SK-N-SH (cell line): ENCODE measurements around the gene GDF9. TPM values are rescaled to one million over a fixed set of nuclear protein-coding genes. Genes with fewer than 3 reads are reported as not detected.

Experiments
- CTCF ChIA-PET: fragments of 300-600, 350-600 bp; formaldehyde crosslinking; extraction: SDS; loops from one replicate; lab custom pipeline; 2021; lab: Yijun Ruan, JAX
- POLR2A ChIA-PET: fragments of 350-600 bp; sonication (Branson Sonifier 250); formaldehyde crosslinking; extraction: SDS; loops from one replicate; lab custom pipeline; 2020; ENCODE audit warnings: antibody characterized with exemption, inconsistent platforms; lab: Yijun Ruan, JAX
- DNase-seq: peaks from one replicate; pipeline ENCODE4 v3.0.0; 2012
- H2AFZ ChIP-seq: fragments of 200-600 bp; sonication (generic); 2 replicates; pipeline ENCODE4 v1.8.1; 2016; ENCODE audit warnings: antibody characterized with exemption, mild to moderate bottlenecking, low read depth
- H3F3A ChIP-seq: fragments of 200-600 bp; sonication (generic); replicated peaks from 2 replicates; pipeline ENCODE3; 2016; ENCODE audit warnings: antibody characterized with exemption, mild to moderate bottlenecking; ENCODE audit not compliant: insufficient read depth
- H3K27ac ChIP-seq, 2 experiments: fragments of 200-500 bp in 1 of 2; fragments of 200-600 bp in 1 of 2; sonication (Bioruptor generic) in 1 of 2; sonication (generic), shearing (Covaris generic) in 1 of 2; 2 replicates each; pipeline versions ENCODE4 v1.5.1 to v1.6.1; 2014 to 2016; ENCODE audit warnings: low read depth in 2 of 2, inconsistent platforms in 1 of 2, low read length in 1 of 2, mild to moderate bottlenecking in 1 of 2, mixed read lengths in 1 of 2
- H3K27me3 ChIP-seq: fragments of 200-600 bp; sonication (generic), shearing (Covaris generic); 2 replicates; pipeline ENCODE4 v1.6.1; 2016; ENCODE audit warnings: mixed run types; ENCODE audit not compliant: insufficient read depth
- H3K36me3 ChIP-seq, 2 experiments: fragments of 200-500 bp in 1 of 2; fragments of 200-600 bp in 1 of 2; sonication (Bioruptor generic) in 1 of 2; sonication (generic) in 1 of 2; replicated peaks in 1 of 2; 2 replicates each; pipeline versions ENCODE3 to v1.5.1; 2014 to 2016; ENCODE audit warnings: low read length in 1 of 2, mild to moderate bottlenecking in 1 of 2; ENCODE audit not compliant: insufficient read depth in 2 of 2, control insufficient read depth in 1 of 2
- H3K4me1 ChIP-seq, 2 experiments: fragments of 200-500 bp in 1 of 2; fragments of 200-600 bp in 1 of 2; sonication (Bioruptor generic) in 1 of 2; sonication (generic), shearing (Covaris generic) in 1 of 2; 2 replicates each; pipeline versions ENCODE4 v1.5.1 to v1.6.1; 2014 to 2016; ENCODE audit warnings: low read depth in 1 of 2, low read length in 1 of 2, mixed run types in 1 of 2; ENCODE audit not compliant: insufficient read depth in 2 of 2, control insufficient read depth in 1 of 2
- H3K4me2 ChIP-seq: fragments of 200-600 bp; sonication (generic), shearing (Covaris generic); 2 replicates; pipeline ENCODE4 v1.6.1; 2017; ENCODE audit warnings: mixed run types
- H3K4me3 ChIP-seq, 2 experiments: fragments of 200-500 bp in 1 of 2; fragments of 200-600 bp in 1 of 2; sonication (Bioruptor generic) in 1 of 2; sonication (generic), shearing (Covaris generic) in 1 of 2; 2 replicates each; pipeline versions ENCODE4 v1.5.1 to v1.8.1; 2014 to 2016; ENCODE audit warnings: low read depth in 2 of 2, inconsistent platforms in 1 of 2, low read length in 1 of 2, mild to moderate bottlenecking in 1 of 2, mixed read lengths in 1 of 2, moderate library complexity in 1 of 2
- H3K79me2 ChIP-seq: fragments of 200-600 bp; sonication (generic); 2 replicates; pipeline ENCODE4 v1.8.1; 2017; ENCODE audit warnings: mild to moderate bottlenecking; ENCODE audit not compliant: insufficient read depth
- H3K9ac ChIP-seq: fragments of 200-600 bp; sonication (generic); 2 replicates; pipeline ENCODE4 v1.6.1; 2017; ENCODE audit warnings: mixed run types
- H3K9me2 ChIP-seq: fragments of 200-600 bp; sonication (generic); 2 replicates; pipeline ENCODE4 v1.6.1; 2017; ENCODE audit warnings: mixed run types
- H3K9me3 ChIP-seq: fragments of 200-600 bp; sonication (generic); 2 replicates; pipeline ENCODE4 v1.6.1; 2017; ENCODE audit warnings: mixed run types, mild to moderate bottlenecking, moderate library complexity
- H4K20me1 ChIP-seq: fragments of 200-600 bp; sonication (generic); 2 replicates; pipeline ENCODE4 v1.6.1; 2017; ENCODE audit warnings: mild to moderate bottlenecking, mixed run types; ENCODE audit not compliant: insufficient read depth
- CTCF ChIP-seq: fragments of 200-600 bp; sonication (generic); IDR thresholded peaks from 2 replicates; pipeline ENCODE4 v1.6.1; 2017; ENCODE audit warnings: antibody characterized with exemption, mild to moderate bottlenecking, moderate library complexity
- ELF1 ChIP-seq: IDR thresholded peaks from 2 replicates; pipeline ENCODE4 v1.4.0; 2012
- EZH2phosphoT487 ChIP-seq: fragments of 200-600 bp; sonication (generic); IDR thresholded peaks from 2 replicates; pipeline ENCODE4 v1.6.1; 2017; ENCODE audit warnings: low read depth, mixed run types, mild to moderate bottlenecking, antibody characterized with exemption, moderate library complexity, borderline replicate concordance
- FOSL2 ChIP-seq: IDR thresholded peaks from 2 replicates; pipeline ENCODE4 v1.4.0; 2012; ENCODE audit warnings: low read depth, mild to moderate bottlenecking, moderate library complexity, borderline replicate concordance
- FOXJ3 ChIP-seq: sonication (generic); formaldehyde crosslinking; IDR thresholded peaks from 2 replicates; pipeline ENCODE4 v1.5.1; 2020; ENCODE audit warnings: mild to moderate bottlenecking, missing genetic modification reagents
- GABPA ChIP-seq: IDR thresholded peaks from 2 replicates; pipeline ENCODE4 v1.4.0; 2012; ENCODE audit warnings: low read depth, mild to moderate bottlenecking
- GATA2 ChIP-seq: sonication (generic); formaldehyde crosslinking; IDR thresholded peaks from 2 replicates; pipeline ENCODE4 v1.5.0; 2020; ENCODE audit warnings: mild to moderate bottlenecking, missing genetic modification reagents
- JUND ChIP-seq: IDR thresholded peaks from 2 replicates; pipeline ENCODE4 v1.4.0; 2012
- MAX ChIP-seq: IDR thresholded peaks from 2 replicates; pipeline ENCODE4 v1.4.0; 2012; ENCODE audit warnings: low read depth
- MEF2A ChIP-seq: IDR thresholded peaks from 2 replicates; pipeline ENCODE4 v1.4.0; 2012; ENCODE audit warnings: low read depth, borderline replicate concordance
- MXI1 ChIP-seq: IDR thresholded peaks from 2 replicates; pipeline ENCODE4 v1.6.1; 2012; ENCODE audit warnings: mild to moderate bottlenecking, low read depth, low read length, improper control_type of control experiment
- NFIC ChIP-seq: IDR thresholded peaks from 2 replicates; pipeline ENCODE4 v1.4.0; 2012; ENCODE audit warnings: borderline replicate concordance
- POLR2AphosphoS5 ChIP-seq: IDR thresholded peaks from 2 replicates; pipeline ENCODE4 v1.6.1; 2012; ENCODE audit warnings: low read depth, low read length
- REST ChIP-seq: IDR thresholded peaks from 2 replicates; pipeline ENCODE4 v1.6.1; 2012; ENCODE audit warnings: mild to moderate bottlenecking, low read depth, low read length, moderate library complexity
- RFX5 ChIP-seq: IDR thresholded peaks from 2 replicates; pipeline ENCODE4 v1.6.1; 2012; ENCODE audit warnings: mild to moderate bottlenecking, improper control_type of control experiment, low read length
- RXRA ChIP-seq: IDR thresholded peaks from 2 replicates; pipeline ENCODE4 v1.4.0; 2012; ENCODE audit warnings: low read depth, mild to moderate bottlenecking, borderline replicate concordance
- SIN3A ChIP-seq: IDR thresholded peaks from 2 replicates; pipeline ENCODE4 v1.6.1; 2012; ENCODE audit warnings: low read depth, mild to moderate bottlenecking, low read length, moderate library complexity, borderline replicate concordance
- SMC3 ChIP-seq: IDR thresholded peaks from 2 replicates; pipeline ENCODE4 v1.6.1; 2012; ENCODE audit warnings: low read depth, low read length, improper control_type of control experiment
- TAF1 ChIP-seq: IDR thresholded peaks from 2 replicates; pipeline ENCODE4 v1.6.1; 2012; ENCODE audit warnings: low read depth, mild to moderate bottlenecking, low read length, moderate library complexity, borderline replicate concordance
- polyA plus RNA-seq, 3 experiments: library from polyadenylated mRNA; depleted of rRNA; stranded (reverse); fragments of >200 nt; gene quantifications; 2 replicates each; pipeline ENCODE4 v1.2.3, GENCODE V29; 2012
- TF ChIP-seq, protein P1 (sequence below): fragments of 150-350 bp; IDR thresholded peaks from 2 replicates; pipeline ENCODE4 v1.6.1; 2016; ENCODE audit warnings: mild to moderate bottlenecking, low read depth, low read length

Gene GDF9
- polyA plus RNA-seq, 1 of the 3 experiments (the other 2 are of a cell fraction), result 0.82 TPM

- TF ChIP-seq SMC3, result no peak
- no peak for TF ChIP-seq EZH2phosphoT487
- TF ChIP-seq, all 33 proteins: peak for 0
Measured at GRCh38 chr5:132890817-132891216, 24.5 kb upstream of the GDF9 start (continued).

GRCh38 chr5:132889501-132889900 lies 23.2 kb upstream of the GDF9 start:
- H3K79me2 ChIP-seq, result peaks cover 39% of the 10 kb centered on the region; the same call in 1 of the 2 replicates
- TF ChIP-seq MAX (no peak), REST (no peak), ELF1 (no peak), FOXJ3 (CRISPR knock-in tag) (no peak), NFIC (no peak), CTCF (no peak), JUND (no peak), RXRA (no peak), GATA2 (CRISPR knock-in tag) (no peak), SMC3 (no peak), FOSL2 (no peak), POLR2AphosphoS5 (no peak), GABPA (no peak), SIN3A (no peak), MXI1 (no peak), TAF1 (no peak), MEF2A (no peak), EZH2phosphoT487 (no peak), RFX5 (no peak)
- TF ChIP-seq, protein P1, sequence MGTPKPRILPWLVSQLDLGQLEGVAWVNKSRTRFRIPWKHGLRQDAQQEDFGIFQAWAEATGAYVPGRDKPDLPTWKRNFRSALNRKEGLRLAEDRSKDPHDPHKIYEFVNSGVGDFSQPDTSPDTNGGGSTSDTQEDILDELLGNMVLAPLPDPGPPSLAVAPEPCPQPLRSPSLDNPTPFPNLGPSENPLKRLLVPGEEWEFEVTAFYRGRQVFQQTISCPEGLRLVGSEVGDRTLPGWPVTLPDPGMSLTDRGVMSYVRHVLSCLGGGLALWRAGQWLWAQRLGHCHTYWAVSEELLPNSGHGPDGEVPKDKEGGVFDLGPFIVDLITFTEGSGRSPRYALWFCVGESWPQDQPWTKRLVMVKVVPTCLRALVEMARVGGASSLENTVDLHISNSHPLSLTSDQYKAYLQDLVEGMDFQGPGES, result no peak
- H3K27ac ChIP-seq, result no peak overlapping the region
- no peaks in the 10 kb centered on the region for H3K4me1 ChIP-seq
- no peak overlapping the region for H3K4me2 ChIP-seq
- no peak overlapping the region for H2AFZ ChIP-seq
- H3K9me3 ChIP-seq, result no peaks in the 10 kb centered on the region
- ChIA-PET POLR2A (no interaction called here), CTCF (no interaction called here)
- no peaks in the 10 kb centered on the region for H3K9me2 ChIP-seq
- no peak overlapping the region for H3K4me3 ChIP-seq
- no peak for DNase-seq
- H3K9ac ChIP-seq, result no peak overlapping the region
- peaks cover 16% of the 10 kb centered on the region for H4K20me1 ChIP-seq
- no peaks in the 10 kb centered on the region for H3K27me3 ChIP-seq
- peaks cover 37% of the 10 kb centered on the region for H3F3A ChIP-seq
- peaks cover 82 to 91% of the 10 kb centered on the region in 2 experiments for H3K36me3 ChIP-seq
